DOHH2 (cell line): ENCODE results near the gene DTX4.

Source experiments
- H3F3A ChIP-seq: fragments of 200-600 bp; sonication (generic), shearing (Covaris generic); 2 replicates; pipeline ENCODE4 v1.6.0; 2016; ENCODE audit warnings: antibody characterized with exemption, mild to moderate bottlenecking; ENCODE audit not compliant: control insufficient read depth, insufficient read depth
- H3K27ac ChIP-seq: fragments of 200-600 bp; sonication (generic); 2 replicates; pipeline ENCODE4 v1.5.1; 2014; ENCODE audit warnings: low read depth, mild to moderate bottlenecking, low read length, moderate library complexity
- H3K27me3 ChIP-seq: fragments of 200-600 bp; sonication (generic); 2 replicates; pipeline ENCODE4 v1.6.1; 2014; ENCODE audit warnings: mild to moderate bottlenecking, low read length, mixed read lengths; ENCODE audit not compliant: control insufficient read depth
- H3K36me3 ChIP-seq: fragments of 200-600 bp; sonication (generic); 2 replicates; pipeline ENCODE4 v1.6.1; 2014; ENCODE audit warnings: mild to moderate bottlenecking, low read length, moderate library complexity, mixed read lengths; ENCODE audit not compliant: control insufficient read depth
- H3K4me1 ChIP-seq: fragments of 200-600 bp; sonication (generic); 2 replicates; pipeline ENCODE4 v1.6.1; 2014; ENCODE audit warnings: mild to moderate bottlenecking, low read length, mixed read lengths; ENCODE audit not compliant: control insufficient read depth
- H3K4me2 ChIP-seq: fragments of 200-600 bp; sonication (generic); 2 replicates; pipeline ENCODE4 v1.6.0; 2014; ENCODE audit warnings: mild to moderate bottlenecking, low read length, moderate library complexity
- H3K4me3 ChIP-seq: fragments of 200-600 bp; sonication (generic); 2 replicates; pipeline ENCODE4 v1.5.1; 2014; ENCODE audit warnings: mild to moderate bottlenecking, low read length, mixed read lengths
- H3K79me2 ChIP-seq: fragments of 200-600 bp; sonication (generic); 2 replicates; pipeline ENCODE4 v1.6.1; 2014; ENCODE audit warnings: mild to moderate bottlenecking, low read length, mixed read lengths; ENCODE audit not compliant: control insufficient read depth
- H3K9me2 ChIP-seq: fragments of 200-600 bp; sonication (generic); replicated peaks from 2 replicates; pipeline ENCODE4 v1.6.1; 2014; ENCODE audit warnings: mild to moderate bottlenecking, low read length, mixed read lengths; ENCODE audit not compliant: control insufficient read depth
- H3K9me3 ChIP-seq: fragments of 200-600 bp; sonication (generic); 2 replicates; pipeline ENCODE4 v1.6.1; 2014; ENCODE audit warnings: antibody characterized with exemption, low read length, mixed read lengths; ENCODE audit not compliant: control insufficient read depth, insufficient read depth
- H4K20me1 ChIP-seq: fragments of 200-600 bp; sonication (generic); 2 replicates; pipeline ENCODE4 v1.6.0; 2014; ENCODE audit warnings: low read depth, mild to moderate bottlenecking, antibody characterized with exemption, low read length, moderate library complexity; ENCODE audit not compliant: control insufficient read depth, insufficient read depth
- CTCF ChIP-seq: fragments of 200-600 bp; sonication (generic); IDR thresholded peaks from one replicate; pipeline ENCODE4 v1.5.1; 2014; ENCODE audit warnings: antibody characterized with exemption, mild to moderate bottlenecking, low read depth, low read length; ENCODE audit not compliant: poor library complexity, severe bottlenecking
- EZH2phosphoT487 ChIP-seq: fragments of 200-600 bp; sonication (generic); IDR thresholded peaks from 2 replicates; pipeline ENCODE4 v1.6.1; 2017; ENCODE audit warnings: borderline replicate concordance, mild to moderate bottlenecking, antibody characterized with exemption, low read length, moderate library complexity, mixed read lengths

Gene DTX4

GRCh38 chr11:59180168-59180776 lies 8.3 kb downstream of the DTX4 start:
- no peaks in the 10 kb centered on the region for H3K36me3 ChIP-seq
- TF ChIP-seq CTCF (no peak), EZH2phosphoT487 (no peak)
- no peak overlapping the region for H3K27ac ChIP-seq
- H3K4me3 ChIP-seq, result no peak overlapping the region
- peaks cover 18% of the 10 kb centered on the region for H3K9me3 ChIP-seq
- H3K4me1 ChIP-seq, result no peaks in the 10 kb centered on the region
- H3F3A ChIP-seq, result no peaks in the 10 kb centered on the region
- H3K4me2 ChIP-seq, result no peak overlapping the region
- H4K20me1 ChIP-seq, result no peaks in the 10 kb centered on the region
- H3K79me2 ChIP-seq, result no peaks in the 10 kb centered on the region
- H3K27me3 ChIP-seq, result peaks cover 6% of the 10 kb centered on the region
- no peaks in the 10 kb centered on the region for H3K9me2 ChIP-seq

DNA sequence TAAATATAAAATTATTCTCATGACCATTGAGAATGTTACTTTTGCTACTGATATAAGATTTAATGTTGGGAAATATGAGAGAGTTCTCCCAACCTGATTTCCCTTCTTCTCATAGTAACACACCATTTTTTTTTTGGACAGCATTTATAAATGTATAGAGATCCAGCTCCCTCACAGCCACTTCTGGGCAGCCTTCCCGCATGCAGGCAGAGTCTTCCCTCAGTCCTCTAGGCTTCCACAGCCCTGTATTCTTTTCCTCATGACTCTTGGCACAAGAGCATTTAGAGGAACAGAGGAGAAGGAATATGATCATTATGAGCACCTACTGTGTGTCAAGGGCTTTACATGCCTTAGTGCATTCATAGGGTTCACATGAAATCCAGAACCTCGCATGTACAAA lies 9.0 kb downstream of the DTX4 start:
- Histone ChIP-seq H4K20me1 (no peaks in the 10 kb centered on the region), H3K27ac (no peak overlapping the region), H3K4me1 (no peaks in the 10 kb centered on the region), H3K9me2 (no peaks in the 10 kb centered on the region), H3K4me2 (no peak overlapping the region), H3K36me3 (no peaks in the 10 kb centered on the region), H3K79me2 (no peaks in the 10 kb centered on the region), H3K27me3 (0 out of 2 replicates have a peak, but pooled peaks cover 3% of the 10 kb centered on the region), H3K9me3 (peaks cover 18% of the 10 kb centered on the region), H3F3A (no peaks in the 10 kb centered on the region), H3K4me3 (no peak overlapping the region)
- TF ChIP-seq CTCF, result no peak
- TF ChIP-seq EZH2phosphoT487, result no peak

GRCh38 chr11:59181746-59182456 lies 10.0 kb downstream of the DTX4 start:
- no peaks in the 10 kb centered on the region for H3K4me1 ChIP-seq

More at GRCh38 chr11:59181746-59182456, 10.0 kb downstream of the DTX4 start:
- Histone ChIP-seq H3K79me2 (no peaks in the 10 kb centered on the region), H3K36me3 (no peaks in the 10 kb centered on the region), H3K9me2 (no peaks in the 10 kb centered on the region), H3K27me3 (0 out of 2 replicates have a peak, but pooled peaks cover 1% of the 10 kb centered on the region), H3K4me3 (no peak overlapping the region), H4K20me1 (no peaks in the 10 kb centered on the region), H3K9me3 (peaks cover 18% of the 10 kb centered on the region), H3K27ac (no peak overlapping the region), H3K4me2 (no peak overlapping the region), H3F3A (no peaks in the 10 kb centered on the region)
- TF ChIP-seq EZH2phosphoT487, result no peak
- no peak for TF ChIP-seq CTCF
